GM12878 (cell line): ENCODE measurements around the gene TBC1D1. TPM values are rescaled to one million over a fixed set of nuclear protein-coding genes. Genes with fewer than 3 reads are reported as not detected.
A peak's percentile ranks its signal among the peaks of the same experiment; 100 is the strongest.

ENCODE experiments used
- ATAC-seq: fragments of 200-7000 bp; cut with Tn5 transposase; 3 replicates; pipeline ENCODE4 v1.9.1; 2020; ENCODE audit warnings: mild to moderate bottlenecking, moderate library complexity
- BruUV-seq: library from RNA; stranded (reverse); fragments of 400-500 nt; replicated peaks from 2 replicates; lab custom pipeline; 2021; lab: Mats Ljungman, UMichigan
- CTCF ChIA-PET: fragments of 300-600 bp; sonication (Branson Sonifier 250); formaldehyde crosslinking; extraction: SDS; loops from one replicate; lab custom pipeline; 2021; ENCODE audit warnings: inconsistent platforms; lab: Yijun Ruan, JAX
- POLR2A ChIA-PET: fragments of 350-600 bp; formaldehyde crosslinking; extraction: SDS; loops from one replicate; lab custom pipeline; 2021; ENCODE audit warnings: inconsistent platforms; lab: Charles Lee
- RAD21 ChIA-PET: fragments of 300-600 bp; sonication (Branson Sonifier 250); formaldehyde crosslinking; loops from one replicate; lab custom pipeline; 2023; ENCODE audit warnings: antibody characterized with exemption; ENCODE audit not compliant: unreplicated experiment; lab: Charles Lee
- SMC1A ChIA-PET: fragments of 300-600 bp; sonication (Branson Sonifier 250); formaldehyde crosslinking; loops from one replicate; lab custom pipeline; 2023; ENCODE audit not compliant: unreplicated experiment, uncharacterized antibody; lab: Charles Lee
- DNase-seq: peaks from one replicate; pipeline ENCODE4 v3.0.0-alpha.2; 2011; ENCODE audit warnings: low read depth, low spot score
- FAIRE-seq: peaks from 3 replicates; lab custom pipeline; 2011; peaks lifted over from hg19 to GRCh38; lab: Jason Lieb, UNC
- H2AFZ ChIP-seq: 2 replicates; pipeline ENCODE4 v1.6.0; 2011; ENCODE audit warnings: low read depth, low read length, control low read depth; ENCODE audit not compliant: control insufficient read depth
- H3K27ac ChIP-seq: 2 replicates; pipeline ENCODE4 v1.5.1; 2011; ENCODE audit warnings: control low read depth; ENCODE audit not compliant: control insufficient read depth, insufficient read depth
- H3K27me3 ChIP-seq, 2 experiments: replicated peaks in 1 of 2; 2 replicates each; pipeline versions ENCODE4 v1.6.0 to v1.6.1; 2011; ENCODE audit warnings: low read length in 1 of 2; ENCODE audit not compliant: control insufficient read depth in 2 of 2, insufficient read depth in 2 of 2
- H3K36me3 ChIP-seq, 2 experiments: 2 replicates each; pipeline ENCODE4 v1.5.1; 2011; ENCODE audit warnings: low read length in 1 of 2; ENCODE audit not compliant: control insufficient read depth in 2 of 2, insufficient read depth in 2 of 2
- H3K4me1 ChIP-seq: 2 replicates; pipeline ENCODE4 v1.6.1; 2011; ENCODE audit warnings: mild to moderate bottlenecking, low read length, moderate library complexity, mixed read lengths; ENCODE audit not compliant: control insufficient read depth, insufficient read depth
- H3K4me2 ChIP-seq: 2 replicates; pipeline ENCODE4 v1.6.0; 2011; ENCODE audit warnings: control low read depth; ENCODE audit not compliant: control insufficient read depth, insufficient read depth
- H3K4me3 ChIP-seq: fragments of 200-600 bp; sonication (generic); 2 replicates; pipeline ENCODE4 v1.5.1; 2016
- H3K79me2 ChIP-seq: 2 replicates; pipeline ENCODE4 v1.6.0; 2011; ENCODE audit warnings: low read length; ENCODE audit not compliant: control insufficient read depth, insufficient read depth
- H3K9ac ChIP-seq: 2 replicates; pipeline ENCODE4 v1.8.0; 2011; ENCODE audit warnings: low read length, control low read depth, mixed read lengths; ENCODE audit not compliant: control insufficient read depth, insufficient read depth
- H3K9me3 ChIP-seq: replicated peaks from 3 replicates; pipeline ENCODE4 v1.5.1; 2011; ENCODE audit warnings: mild to moderate bottlenecking, low read length; ENCODE audit not compliant: control insufficient read depth, insufficient read depth
- H4K20me1 ChIP-seq: 2 replicates; pipeline ENCODE4 v1.6.0; 2011; ENCODE audit not compliant: control insufficient read depth, insufficient read depth
- ETV6 ChIP-seq, 2 experiments: fragments of 450-650 bp in 1 of 2; IDR thresholded peaks in 1 of 2; conservative IDR thresholded peaks in 1 of 2; 2 replicates each; pipeline ENCODE4 v1.6.1; 2014; ENCODE audit warnings: antibody characterized with exemption in 1 of 2, borderline replicate concordance in 1 of 2, low read depth in 1 of 2, mild to moderate bottlenecking in 1 of 2, moderate library complexity in 1 of 2
- MXI1 ChIP-seq: fragments of 150-350 bp; IDR thresholded peaks from 2 replicates; pipeline ENCODE4 v1.6.1; 2011; ENCODE audit warnings: low read depth, mild to moderate bottlenecking, inconsistent platforms, low read length, improper control_type of control experiment
- SPI1 ChIP-seq: IDR thresholded peaks from 2 replicates; pipeline ENCODE4 v1.6.1; 2011; ENCODE audit warnings: low read depth, mild to moderate bottlenecking, low read length, moderate library complexity, borderline replicate concordance; ENCODE audit not compliant: insufficient read depth
- SREBF2 ChIP-seq: IDR thresholded peaks from 2 replicates; pipeline ENCODE4 v1.6.1; 2012; ENCODE audit warnings: mild to moderate bottlenecking, low read length
- TCF3 ChIP-seq: IDR thresholded peaks from 2 replicates; pipeline ENCODE4 v1.6.1; 2012; ENCODE audit warnings: low read depth, mild to moderate bottlenecking, low read length, borderline replicate concordance; ENCODE audit not compliant: insufficient read depth
- WGBS: methylation state at CpG from one replicate; pipeline ENCODE4 v1.1.6; 2016; ENCODE audit warnings: low lambda C conversion rate; ENCODE audit not compliant: insufficient replicate concordance, insufficient coverage; ENCODE audit errors: missing lambda C conversion rate; 5-methylcytosine and 5-hydroxymethylcytosine counted together
- in situ Hi-C: fragments of 300-500 bp; cut with MboI; formaldehyde crosslinking; loops from 9 replicates; pipeline ENCODE4 v1.14.3; 2018; ENCODE audit warnings: mixed read lengths
- intact Hi-C: fragments of 100-400 bp; cut with micrococcal nuclease; formaldehyde crosslinking; loops from one replicate; pipeline ENCODE4 v1.14.2; 2022; ENCODE audit not compliant: unreplicated experiment
- polyA plus RNA-seq, 11 experiments: library from polyadenylated mRNA; depleted of rRNA in 4 of 11; unstranded in 6 of 11; stranded (reverse) in 5 of 11; fragments of >200 nt; fragmentation: Nextera tagmentation in 4 of 11; fragmentation: Illumina TruSeq in 1 of 11; extraction: Ambion mirVana in 4 of 11; extraction: Trizol in 1 of 11; gene quantifications; 1 replicate in 1 of 11; 2 replicates in 10 of 11; pipeline versions ENCODE4 v1.2.1 to v1.2.3, GENCODE V29; 2011 to 2016; ENCODE audit warnings: inconsistent platforms in 2 of 11, missing spikeins in 2 of 11, low read depth in 1 of 11
- total RNA-seq, 4 experiments: library from RNA; depleted of rRNA in 3 of 4; stranded (reverse); fragments of >200 nt in 3 of 4; fragmentation: Illumina TruSeq in 1 of 4; extraction: Trizol in 1 of 4; gene quantifications; 2 replicates each; pipeline versions ENCODE4 v1.2.1 to v1.2.3, GENCODE V29; 2013 to 2021
- TF ChIP-seq, protein P1 (sequence below): fragments of 450-650 bp; IDR thresholded peaks from 2 replicates; pipeline ENCODE4 v1.6.1; 2016; ENCODE audit warnings: mild to moderate bottlenecking, moderate library complexity, borderline replicate concordance
- TF ChIP-seq, protein P2 (sequence below): IDR thresholded peaks from 2 replicates; pipeline ENCODE4 v1.6.1; 2011; ENCODE audit warnings: borderline replicate concordance, low read depth, mild to moderate bottlenecking, moderate library complexity, low read length; ENCODE audit not compliant: insufficient read depth, poor library complexity, severe bottlenecking
- TF ChIP-seq, protein P3 (sequence below): fragments of 450-650 bp; IDR thresholded peaks from 2 replicates; pipeline ENCODE4 v1.6.1; 2018; ENCODE audit warnings: borderline replicate concordance, mild to moderate bottlenecking; ENCODE audit not compliant: partially characterized antibody
- TF ChIP-seq, protein P4 (sequence below): IDR thresholded peaks from 2 replicates; pipeline ENCODE4 v1.6.1; 2012; ENCODE audit warnings: mild to moderate bottlenecking, low read depth, low read length

Gene TBC1D1
- total and polyA plus RNA-seq, 10 of the 15 experiments (the other 5 are each of a cell fraction or from before 2014, with no cell fraction given) = 5.3 to 102 (median 57.8) TPM

DNA sequence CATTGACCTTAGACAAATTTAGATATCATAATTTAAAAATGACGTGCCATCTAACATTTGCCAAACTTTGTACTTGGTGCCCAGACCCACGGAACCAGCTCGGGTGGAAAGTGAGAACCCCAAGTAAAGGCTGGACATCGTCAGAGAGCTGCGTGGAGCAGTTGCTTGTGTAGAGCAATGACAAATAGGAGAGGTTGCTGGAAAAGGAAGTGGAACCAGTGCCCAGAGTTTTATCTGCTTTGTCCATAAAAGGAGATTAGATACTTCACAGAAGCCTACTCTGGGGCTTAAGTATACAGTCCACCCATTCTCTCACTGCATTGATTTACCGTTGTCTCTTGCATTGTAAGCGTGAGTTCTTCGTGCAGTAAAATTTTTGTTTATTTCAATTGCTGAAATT is 5.4 kb upstream of the TBC1D1 start:
- intact Hi-C loops (no loop called here), in situ Hi-C loops (no loop called here)
- no peak overlapping the region for H3K27ac ChIP-seq
- ChIA-PET SMC1A (interaction anchor here (0.8 to 1.4 kb wide), 4 partner anchors 17 to 84 kb away, joined by 3 read pairs; no protein-coding TSS in a partner anchor), CTCF (no interaction called here), RAD21 (interaction anchor here (1.2 kb wide), 1 partner anchor 150 kb away, joined by 3 read pairs; no protein-coding TSS in a partner anchor), POLR2A (no interaction called here)
- peaks cover 5% of the 10 kb centered on the region for H3K4me1 ChIP-seq
- BruUV-seq = no TSS peak
- DNase-seq (no peak), FAIRE-seq (peak; percentile 47), ATAC-seq (peak; percentile 61)
- H3K4me2 ChIP-seq = no peak overlapping the region
- WGBS = 77% methylated on average over 8 of the region's 8 CpGs
- no peaks in the 10 kb centered on the region for H4K20me1 ChIP-seq
- H3K9me3 ChIP-seq = no peaks in the 10 kb centered on the region
- H3K27me3 ChIP-seq = no peaks in the 10 kb centered on the region
- H2AFZ ChIP-seq = 0 out of 2 replicates have a peak overlapping the region, but pooled peaks have one; percentile 13
- H3K79me2 ChIP-seq = no peaks in the 10 kb centered on the region
- H3K4me3 ChIP-seq = no peak overlapping the region
- H3K9ac ChIP-seq = no peak overlapping the region
- H3K36me3 ChIP-seq = no peaks in the 10 kb centered on the region
- TF ChIP-seq, protein P1, sequence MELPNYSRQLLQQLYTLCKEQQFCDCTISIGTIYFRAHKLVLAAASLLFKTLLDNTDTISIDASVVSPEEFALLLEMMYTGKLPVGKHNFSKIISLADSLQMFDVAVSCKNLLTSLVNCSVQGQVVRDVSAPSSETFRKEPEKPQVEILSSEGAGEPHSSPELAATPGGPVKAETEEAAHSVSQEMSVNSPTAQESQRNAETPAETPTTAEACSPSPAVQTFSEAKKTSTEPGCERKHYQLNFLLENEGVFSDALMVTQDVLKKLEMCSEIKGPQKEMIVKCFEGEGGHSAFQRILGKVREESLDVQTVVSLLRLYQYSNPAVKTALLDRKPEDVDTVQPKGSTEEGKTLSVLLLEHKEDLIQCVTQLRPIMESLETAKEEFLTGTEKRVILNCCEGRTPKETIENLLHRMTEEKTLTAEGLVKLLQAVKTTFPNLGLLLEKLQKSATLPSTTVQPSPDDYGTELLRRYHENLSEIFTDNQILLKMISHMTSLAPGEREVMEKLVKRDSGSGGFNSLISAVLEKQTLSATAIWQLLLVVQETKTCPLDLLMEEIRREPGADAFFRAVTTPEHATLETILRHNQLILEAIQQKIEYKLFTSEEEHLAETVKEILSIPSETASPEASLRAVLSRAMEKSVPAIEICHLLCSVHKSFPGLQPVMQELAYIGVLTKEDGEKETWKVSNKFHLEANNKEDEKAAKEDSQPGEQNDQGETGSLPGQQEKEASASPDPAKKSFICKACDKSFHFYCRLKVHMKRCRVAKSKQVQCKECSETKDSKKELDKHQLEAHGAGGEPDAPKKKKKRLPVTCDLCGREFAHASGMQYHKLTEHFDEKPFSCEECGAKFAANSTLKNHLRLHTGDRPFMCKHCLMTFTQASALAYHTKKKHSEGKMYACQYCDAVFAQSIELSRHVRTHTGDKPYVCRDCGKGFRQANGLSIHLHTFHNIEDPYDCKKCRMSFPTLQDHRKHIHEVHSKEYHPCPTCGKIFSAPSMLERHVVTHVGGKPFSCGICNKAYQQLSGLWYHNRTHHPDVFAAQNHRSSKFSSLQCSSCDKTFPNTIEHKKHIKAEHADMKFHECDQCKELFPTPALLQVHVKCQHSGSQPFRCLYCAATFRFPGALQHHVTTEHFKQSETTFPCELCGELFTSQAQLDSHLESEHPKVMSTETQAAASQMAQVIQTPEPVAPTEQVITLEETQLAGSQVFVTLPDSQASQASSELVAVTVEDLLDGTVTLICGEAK = no peak
- TF ChIP-seq, protein P2, sequence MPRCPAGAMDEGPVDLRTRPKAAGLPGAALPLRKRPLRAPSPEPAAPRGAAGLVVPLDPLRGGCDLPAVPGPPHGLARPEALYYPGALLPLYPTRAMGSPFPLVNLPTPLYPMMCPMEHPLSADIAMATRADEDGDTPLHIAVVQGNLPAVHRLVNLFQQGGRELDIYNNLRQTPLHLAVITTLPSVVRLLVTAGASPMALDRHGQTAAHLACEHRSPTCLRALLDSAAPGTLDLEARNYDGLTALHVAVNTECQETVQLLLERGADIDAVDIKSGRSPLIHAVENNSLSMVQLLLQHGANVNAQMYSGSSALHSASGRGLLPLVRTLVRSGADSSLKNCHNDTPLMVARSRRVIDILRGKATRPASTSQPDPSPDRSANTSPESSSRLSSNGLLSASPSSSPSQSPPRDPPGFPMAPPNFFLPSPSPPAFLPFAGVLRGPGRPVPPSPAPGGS = peak; percentile 13
- no peak for TF ChIP-seq ETV6 (conservative IDR thresholded peaks at IDR 0.05 in 1 of 2, IDR thresholded peaks at IDR 0.05 in 1 of 2; ENCODE audit: borderline replicate concordance in 1 of 2, low read depth in 1 of 2)
- TF ChIP-seq SREBF2 = no peak
- peak; percentile 75; the same call in 1 of the 2 replicates for TF ChIP-seq SPI1
- TF ChIP-seq, protein P3, sequence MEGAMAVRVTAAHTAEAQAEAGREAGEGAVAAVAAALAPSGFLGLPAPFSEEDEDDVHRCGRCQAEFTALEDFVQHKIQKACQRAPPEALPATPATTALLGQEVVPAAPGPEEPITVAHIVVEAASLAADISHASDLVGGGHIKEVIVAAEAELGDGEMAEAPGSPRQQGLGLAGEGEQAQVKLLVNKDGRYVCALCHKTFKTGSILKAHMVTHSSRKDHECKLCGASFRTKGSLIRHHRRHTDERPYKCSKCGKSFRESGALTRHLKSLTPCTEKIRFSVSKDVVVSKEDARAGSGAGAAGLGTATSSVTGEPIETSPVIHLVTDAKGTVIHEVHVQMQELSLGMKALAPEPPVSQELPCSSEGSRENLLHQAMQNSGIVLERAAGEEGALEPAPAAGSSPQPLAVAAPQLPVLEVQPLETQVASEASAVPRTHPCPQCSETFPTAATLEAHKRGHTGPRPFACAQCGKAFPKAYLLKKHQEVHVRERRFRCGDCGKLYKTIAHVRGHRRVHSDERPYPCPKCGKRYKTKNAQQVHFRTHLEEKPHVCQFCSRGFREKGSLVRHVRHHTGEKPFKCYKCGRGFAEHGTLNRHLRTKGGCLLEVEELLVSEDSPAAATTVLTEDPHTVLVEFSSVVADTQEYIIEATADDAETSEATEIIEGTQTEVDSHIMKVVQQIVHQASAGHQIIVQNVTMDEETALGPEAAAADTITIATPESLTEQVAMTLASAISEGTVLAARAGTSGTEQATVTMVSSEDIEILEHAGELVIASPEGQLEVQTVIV = no peak
- no peak for TF ChIP-seq MXI1
- no peak for TF ChIP-seq TCF3
- TF ChIP-seq, protein P4, sequence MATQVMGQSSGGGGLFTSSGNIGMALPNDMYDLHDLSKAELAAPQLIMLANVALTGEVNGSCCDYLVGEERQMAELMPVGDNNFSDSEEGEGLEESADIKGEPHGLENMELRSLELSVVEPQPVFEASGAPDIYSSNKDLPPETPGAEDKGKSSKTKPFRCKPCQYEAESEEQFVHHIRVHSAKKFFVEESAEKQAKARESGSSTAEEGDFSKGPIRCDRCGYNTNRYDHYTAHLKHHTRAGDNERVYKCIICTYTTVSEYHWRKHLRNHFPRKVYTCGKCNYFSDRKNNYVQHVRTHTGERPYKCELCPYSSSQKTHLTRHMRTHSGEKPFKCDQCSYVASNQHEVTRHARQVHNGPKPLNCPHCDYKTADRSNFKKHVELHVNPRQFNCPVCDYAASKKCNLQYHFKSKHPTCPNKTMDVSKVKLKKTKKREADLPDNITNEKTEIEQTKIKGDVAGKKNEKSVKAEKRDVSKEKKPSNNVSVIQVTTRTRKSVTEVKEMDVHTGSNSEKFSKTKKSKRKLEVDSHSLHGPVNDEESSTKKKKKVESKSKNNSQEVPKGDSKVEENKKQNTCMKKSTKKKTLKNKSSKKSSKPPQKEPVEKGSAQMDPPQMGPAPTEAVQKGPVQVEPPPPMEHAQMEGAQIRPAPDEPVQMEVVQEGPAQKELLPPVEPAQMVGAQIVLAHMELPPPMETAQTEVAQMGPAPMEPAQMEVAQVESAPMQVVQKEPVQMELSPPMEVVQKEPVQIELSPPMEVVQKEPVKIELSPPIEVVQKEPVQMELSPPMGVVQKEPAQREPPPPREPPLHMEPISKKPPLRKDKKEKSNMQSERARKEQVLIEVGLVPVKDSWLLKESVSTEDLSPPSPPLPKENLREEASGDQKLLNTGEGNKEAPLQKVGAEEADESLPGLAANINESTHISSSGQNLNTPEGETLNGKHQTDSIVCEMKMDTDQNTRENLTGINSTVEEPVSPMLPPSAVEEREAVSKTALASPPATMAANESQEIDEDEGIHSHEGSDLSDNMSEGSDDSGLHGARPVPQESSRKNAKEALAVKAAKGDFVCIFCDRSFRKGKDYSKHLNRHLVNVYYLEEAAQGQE = no peak
